Smooth muscle cell (in vitro differentiated cells): Measurements from ENCODE around the gene AMY2B. TPM values are rescaled to one million over a fixed set of nuclear protein-coding genes. Genes with fewer than 3 reads are reported as not detected.
A peak's percentile ranks its signal among the peaks of the same experiment; 100 is the strongest.

Experiments used
- DNase-seq: peaks from one replicate; lab custom pipeline; 2025; ENCODE audit not compliant: unreplicated experiment; lab: John Stamatoyannopoulos, UW
- H2AFZ ChIP-seq: fragments of 200-600 bp; sonication (generic); 2 replicates; pipeline ENCODE4 v1.6.0; 2016; ENCODE audit warnings: antibody characterized with exemption, low read depth, mild to moderate bottlenecking
- H3F3A ChIP-seq: fragments of 200-600 bp; sonication (generic); 2 replicates; pipeline ENCODE4 v1.6.0; 2017; ENCODE audit warnings: antibody characterized with exemption, low read depth
- H3K27ac ChIP-seq: fragments of 200-600 bp; sonication (generic); 2 replicates; pipeline ENCODE4 v1.5.1; 2016; ENCODE audit warnings: low read depth, mild to moderate bottlenecking
- H3K27me3 ChIP-seq: fragments of 200-600 bp; sonication (generic); 2 replicates; pipeline ENCODE4 v1.6.1; 2016; ENCODE audit warnings: low read depth, mild to moderate bottlenecking
- H3K36me3 ChIP-seq: fragments of 200-600 bp; sonication (generic); 2 replicates; pipeline ENCODE4 v1.5.1; 2016; ENCODE audit warnings: low read depth
- H3K4me1 ChIP-seq: fragments of 200-600 bp; sonication (generic); 2 replicates; pipeline ENCODE4 v1.5.1; 2016; ENCODE audit warnings: low read depth
- H3K4me2 ChIP-seq: fragments of 200-600 bp; sonication (generic); 2 replicates; pipeline ENCODE4 v1.6.0; 2016; ENCODE audit warnings: mild to moderate bottlenecking
- H3K4me3 ChIP-seq: fragments of 200-600 bp; sonication (generic); 2 replicates; pipeline ENCODE4 v1.5.1; 2016; ENCODE audit warnings: mild to moderate bottlenecking
- H3K79me2 ChIP-seq: fragments of 200-600 bp; sonication (generic); 2 replicates; pipeline ENCODE4 v1.6.0; 2016; ENCODE audit warnings: low read depth, mild to moderate bottlenecking
- H3K9ac ChIP-seq: fragments of 200-600 bp; sonication (generic); 2 replicates; pipeline ENCODE4 v1.6.0; 2016; ENCODE audit warnings: low read depth
- H3K9me3 ChIP-seq: fragments of 200-600 bp; sonication (generic); replicated peaks from 2 replicates; pipeline ENCODE4 v1.5.1; 2016; ENCODE audit warnings: low read depth
- H4K20me1 ChIP-seq: fragments of 200-600 bp; sonication (generic); 2 replicates; pipeline ENCODE4 v1.6.0; 2016; ENCODE audit warnings: low read depth
- CTCF ChIP-seq: fragments of 200-600 bp; sonication (generic); IDR thresholded peaks from 2 replicates; pipeline ENCODE4 v1.5.1; 2017; ENCODE audit warnings: borderline replicate concordance, mild to moderate bottlenecking, antibody characterized with exemption; ENCODE audit not compliant: insufficient read depth, poor library complexity, severe bottlenecking
- WGBS: methylation state at CpG from one replicate; pipeline ENCODE4 v1.1.7; 2016; ENCODE audit warnings: low lambda C conversion rate; 5-methylcytosine and 5-hydroxymethylcytosine counted together
- polyA plus RNA-seq: library from polyadenylated mRNA; unstranded; fragments of >200 nt; fragmentation: Nextera tagmentation; extraction: Ambion mirVana; gene quantifications from 2 replicates; pipeline ENCODE4 v1.2.1, GENCODE V29; 2016
- total RNA-seq: library from RNA; depleted of rRNA; stranded (reverse); fragments of >200 nt; gene quantifications from 2 replicates; pipeline ENCODE4 v1.2.3, GENCODE V29; 2014

Gene AMY2B
- total and polyA plus RNA-seq, 2 experiments from 2014 or later = 0.71 to 3.3 TPM

- Histone ChIP-seq H2AFZ (no peak overlapping the region), H3F3A (peaks cover 7% of the 10 kb centered on the region), H3K4me2 (peak overlapping the region; percentile 91), H3K27ac (no peak overlapping the region), H3K4me3 (peak overlapping the region; percentile 91), H3K36me3 (no peaks in the 10 kb centered on the region), H3K9ac (no peak overlapping the region), H3K9me3 (no peaks in the 10 kb centered on the region), H4K20me1 (peaks cover 12% of the 10 kb centered on the region), H3K4me1 (peaks cover 9% of the 10 kb centered on the region), H3K79me2 (peaks cover 46% of the 10 kb centered on the region), H3K27me3 (no peaks in the 10 kb centered on the region)
- 64% methylated on average over 2 of the region's 2 CpGs for WGBS
- TF ChIP-seq CTCF = no peak
- no peak for DNase-seq
These were observed 44.1 kb upstream of the AMY2B start for GRCh38 chr1:103527331-103527730.

GRCh38 chr1:103529746-103530145 lies 41.6 kb upstream of the AMY2B start:
- 91% methylated on average over 8 of the region's 8 CpGs for WGBS
- Histone ChIP-seq H3K4me1 (peaks cover 9% of the 10 kb centered on the region), H3K36me3 (no peaks in the 10 kb centered on the region), H4K20me1 (peaks cover 32% of the 10 kb centered on the region), H3K27ac (no peak overlapping the region), H2AFZ (no peak overlapping the region), H3K9ac (no peak overlapping the region), H3F3A (peaks cover 7% of the 10 kb centered on the region), H3K79me2 (peaks cover 57% of the 10 kb centered on the region), H3K27me3 (no peaks in the 10 kb centered on the region), H3K9me3 (no peaks in the 10 kb centered on the region), H3K4me3 (no peak overlapping the region), H3K4me2 (no peak overlapping the region)
- TF ChIP-seq CTCF = no peak
- no peak for DNase-seq

GRCh38 chr1:103538226-103538625 lies 33.2 kb upstream of the AMY2B start:
- 100% methylated on average over 2 of the region's 2 CpGs for WGBS
- H3K4me3 ChIP-seq = no peak overlapping the region
- peaks cover 37% of the 10 kb centered on the region for H3K36me3 ChIP-seq
- H3K9me3 ChIP-seq = no peaks in the 10 kb centered on the region
- TF ChIP-seq CTCF = no peak
- no peak overlapping the region for H3K4me2 ChIP-seq
- peaks cover 9% of the 10 kb centered on the region for H3K79me2 ChIP-seq
- no peak for DNase-seq
- H3F3A ChIP-seq = no peaks in the 10 kb centered on the region
- no peak overlapping the region for H2AFZ ChIP-seq
- H4K20me1 ChIP-seq = peaks cover 13% of the 10 kb centered on the region
- H3K4me1 ChIP-seq = no peaks in the 10 kb centered on the region
- H3K27me3 ChIP-seq = no peaks in the 10 kb centered on the region
- H3K27ac ChIP-seq = no peak overlapping the region
- no peak overlapping the region for H3K9ac ChIP-seq

- no peak overlapping the region for H3K9ac ChIP-seq
- no peak overlapping the region for H2AFZ ChIP-seq
- TF ChIP-seq CTCF = no peak
- H3K36me3 ChIP-seq = peaks cover 39% of the 10 kb centered on the region
- WGBS = 98% methylated on average over 3 of the region's 3 CpGs
- H3K4me2 ChIP-seq = no peak overlapping the region
- no peak overlapping the region for H3K4me3 ChIP-seq
- H3K4me1 ChIP-seq = no peaks in the 10 kb centered on the region
- H3K27me3 ChIP-seq = no peaks in the 10 kb centered on the region
- H3K79me2 ChIP-seq = no peaks in the 10 kb centered on the region
- no peaks in the 10 kb centered on the region for H4K20me1 ChIP-seq
- H3F3A ChIP-seq = no peaks in the 10 kb centered on the region
- H3K9me3 ChIP-seq = peaks cover 3% of the 10 kb centered on the region
- no peak for DNase-seq
- no peak overlapping the region for H3K27ac ChIP-seq
These were observed 30.0 kb upstream of the AMY2B start for GRCh38 chr1:103541431-103541830.
